MCF 10A (cell line): ENCODE data around the gene CAPN9. TPM values are rescaled to one million over a fixed set of nuclear protein-coding genes. Genes with fewer than 3 reads are reported as not detected.

ENCODE experiments used
- BruUV-seq: library from RNA; stranded (reverse); fragments of 400-500 nt; replicated peaks from 2 replicates; lab custom pipeline; 2021; lab: Mats Ljungman, UMichigan
- CTCF ChIA-PET: fragments of 300-600 bp; sonication (Branson Sonifier 250); formaldehyde crosslinking; extraction: SDS; loops from one replicate; lab custom pipeline; 2021; ENCODE audit warnings: antibody characterized with exemption, inconsistent platforms; lab: Yijun Ruan, JAX
- POLR2A ChIA-PET: fragments of 300-600, 350-650 bp; sonication (Branson Sonifier 250); formaldehyde crosslinking; extraction: SDS; loops from one replicate; lab custom pipeline; 2020; ENCODE audit warnings: antibody characterized with exemption, inconsistent platforms; lab: Yijun Ruan, JAX
- DNase-seq: peaks from one replicate; pipeline ENCODE4 v3.0.0-alpha.2; 2018; ENCODE audit not compliant: unreplicated experiment
- H3K27ac Mint-ChIP-seq: one replicate; pipeline ENCODE4 v1.8.0; 2022; ENCODE audit warnings: mild to moderate bottlenecking, low read depth, mixed read lengths; ENCODE audit not compliant: unreplicated experiment
- H3K27me3 Mint-ChIP-seq: one replicate; pipeline ENCODE4 v1.8.0; 2022; ENCODE audit warnings: mixed read lengths; ENCODE audit not compliant: insufficient read depth, unreplicated experiment
- H3K36me3 Mint-ChIP-seq: one replicate; pipeline ENCODE4 v1.8.0; 2022; ENCODE audit warnings: mild to moderate bottlenecking, moderate library complexity, mixed read lengths; ENCODE audit not compliant: insufficient read depth, unreplicated experiment
- H3K4me1 Mint-ChIP-seq: one replicate; pipeline ENCODE4 v1.8.0; 2022; ENCODE audit warnings: mixed read lengths; ENCODE audit not compliant: insufficient read depth, unreplicated experiment
- H3K4me3 Mint-ChIP-seq: one replicate; pipeline ENCODE4 v1.8.0; 2022; ENCODE audit warnings: mild to moderate bottlenecking, moderate library complexity, mixed read lengths; ENCODE audit not compliant: unreplicated experiment
- H3K9me3 Mint-ChIP-seq: one replicate; pipeline ENCODE4 v1.8.0; 2022; ENCODE audit warnings: mixed read lengths; ENCODE audit not compliant: unreplicated experiment
- intact Hi-C: fragments of 100-400 bp; cut with micrococcal nuclease; formaldehyde crosslinking; loops from 2 replicates; pipeline ENCODE4 v1.14.1; 2022
- total RNA-seq: library from RNA; stranded (reverse); gene quantifications from 2 replicates; pipeline ENCODE4 v1.2.3, GENCODE V29; 2022
- TF ChIP-seq, protein P1 (sequence below): fragments of 200-600 bp; IDR thresholded peaks from one replicate; pipeline ENCODE4 v1.8.0; 2022; ENCODE audit warnings: antibody characterized with exemption, mild to moderate bottlenecking; ENCODE audit not compliant: unreplicated experiment

The CAPN9 gene
- total RNA-seq, 1 experiment from 2014 or later: not detected

- no peaks in the 10 kb centered on the region for H3K36me3 Mint-ChIP-seq
- POLR2A ChIA-PET: interaction anchor here (0.9 to 1.4 kb wide), 2 partner anchors 11 to 48 kb away, joined by 3 to 4 read pairs; no protein-coding TSS in a partner anchor
Measured at GRCh38 chr1:230744382-230744781, 2.8 kb upstream of the CAPN9 start.

GRCh38 chr1:230745071-230745470 lies 2.1 kb upstream of the CAPN9 start:
- Mint-ChIP-seq H3K4me3 (no peak overlapping the region), H3K36me3 (no peaks in the 10 kb centered on the region), H3K9me3 (no peaks in the 10 kb centered on the region), H3K27me3 (no peaks in the 10 kb centered on the region), H3K4me1 (no peaks in the 10 kb centered on the region), H3K27ac (no peak overlapping the region)
- no TSS peak for BruUV-seq
- intact Hi-C loops: no loop called here
- CTCF ChIA-PET: interaction anchor here (0.6 to 1.4 kb wide), 2 partner anchors 9 to 129 kb away, joined by 4 read pairs; no protein-coding TSS in a partner anchor
- TF ChIP-seq, protein P1, sequence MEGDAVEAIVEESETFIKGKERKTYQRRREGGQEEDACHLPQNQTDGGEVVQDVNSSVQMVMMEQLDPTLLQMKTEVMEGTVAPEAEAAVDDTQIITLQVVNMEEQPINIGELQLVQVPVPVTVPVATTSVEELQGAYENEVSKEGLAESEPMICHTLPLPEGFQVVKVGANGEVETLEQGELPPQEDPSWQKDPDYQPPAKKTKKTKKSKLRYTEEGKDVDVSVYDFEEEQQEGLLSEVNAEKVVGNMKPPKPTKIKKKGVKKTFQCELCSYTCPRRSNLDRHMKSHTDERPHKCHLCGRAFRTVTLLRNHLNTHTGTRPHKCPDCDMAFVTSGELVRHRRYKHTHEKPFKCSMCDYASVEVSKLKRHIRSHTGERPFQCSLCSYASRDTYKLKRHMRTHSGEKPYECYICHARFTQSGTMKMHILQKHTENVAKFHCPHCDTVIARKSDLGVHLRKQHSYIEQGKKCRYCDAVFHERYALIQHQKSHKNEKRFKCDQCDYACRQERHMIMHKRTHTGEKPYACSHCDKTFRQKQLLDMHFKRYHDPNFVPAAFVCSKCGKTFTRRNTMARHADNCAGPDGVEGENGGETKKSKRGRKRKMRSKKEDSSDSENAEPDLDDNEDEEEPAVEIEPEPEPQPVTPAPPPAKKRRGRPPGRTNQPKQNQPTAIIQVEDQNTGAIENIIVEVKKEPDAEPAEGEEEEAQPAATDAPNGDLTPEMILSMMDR: no peak
- no peak for DNase-seq
- POLR2A ChIA-PET: interaction anchor here (0.7 to 1.4 kb wide), 2 partner anchors 12 to 1100 kb away, joined by 3 to 4 read pairs; no protein-coding TSS in a partner anchor

More at GRCh38 chr1:230744382-230744781, 2.8 kb upstream of the CAPN9 start:
- Mint-ChIP-seq H3K4me3 (no peak overlapping the region), H3K27me3 (no peaks in the 10 kb centered on the region), H3K27ac (no peak overlapping the region), H3K9me3 (no peaks in the 10 kb centered on the region), H3K4me1 (no peaks in the 10 kb centered on the region)
- peak; percentile 19 for DNase-seq
- BruUV-seq: no TSS peak
- intact Hi-C loops: no loop called here
- CTCF ChIA-PET: interaction anchor here (0.6 to 1.4 kb wide), 2 partner anchors 8 to 130 kb away, joined by 4 read pairs; no protein-coding TSS in a partner anchor
- TF ChIP-seq, protein P1: no peak

GRCh38 chr1:230746617-230747016 lies 571 bp upstream of the CAPN9 start:
- TF ChIP-seq, protein P1: no peak
- H3K4me3 Mint-ChIP-seq: no peak overlapping the region
- H3K27ac Mint-ChIP-seq: no peak overlapping the region
- H3K36me3 Mint-ChIP-seq: no peaks in the 10 kb centered on the region
- CTCF ChIA-PET: interaction anchor here (0.8 kb wide), 1 partner anchor 20 kb away, joined by 3 read pairs; no protein-coding TSS in a partner anchor
- no TSS peak for BruUV-seq
- no peak for DNase-seq
- no peaks in the 10 kb centered on the region for H3K9me3 Mint-ChIP-seq
- POLR2A ChIA-PET: interaction anchor here (0.7 kb wide), 1 partner anchor 1024 kb away, joined by 3 read pairs; no protein-coding TSS in a partner anchor
- intact Hi-C loops: no loop called here
- H3K4me1 Mint-ChIP-seq: no peaks in the 10 kb centered on the region
- no peaks in the 10 kb centered on the region for H3K27me3 Mint-ChIP-seq

DNA sequence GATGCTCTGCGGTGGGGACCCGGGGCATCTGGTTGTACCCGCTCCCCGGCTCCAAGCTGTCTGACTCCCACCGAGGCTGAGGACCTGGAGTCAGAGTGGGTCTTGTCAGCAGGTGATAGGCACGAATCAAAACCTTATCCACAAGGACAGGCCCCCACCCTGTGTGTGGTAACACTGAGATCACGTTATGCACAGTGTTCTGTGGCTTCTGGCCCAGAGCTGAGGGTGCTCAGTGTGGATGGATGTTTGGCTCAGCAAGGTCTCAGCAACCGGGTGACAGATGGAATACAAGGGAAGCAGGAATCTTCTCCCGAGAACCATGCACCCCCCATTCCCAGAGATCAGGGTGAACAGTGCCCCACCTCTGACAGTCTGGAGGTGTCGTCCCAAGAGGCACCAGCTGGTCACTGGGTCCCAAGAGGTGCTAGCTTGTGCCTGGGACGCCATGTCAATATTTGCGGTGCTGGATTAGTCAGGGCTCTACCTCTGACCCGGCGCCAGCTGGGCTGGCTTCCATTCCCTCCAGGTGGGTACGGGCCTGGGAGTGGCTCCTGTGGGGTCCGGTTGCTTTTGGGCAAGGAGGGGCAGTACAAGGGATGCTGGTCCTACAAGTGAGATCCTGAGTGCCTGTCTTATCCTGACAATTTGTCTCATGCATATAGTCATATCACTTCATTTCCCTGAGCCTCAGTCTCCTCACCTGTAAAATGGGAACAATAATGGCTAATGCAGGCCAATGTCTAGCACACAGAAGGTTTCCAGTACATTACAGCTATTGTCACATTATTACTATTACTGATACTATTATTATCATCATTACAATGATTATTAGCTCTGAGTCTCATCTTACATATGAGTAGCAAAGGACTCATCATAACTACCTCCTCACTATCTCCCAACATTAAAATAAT lies 957 bp downstream of the CAPN9 start:
- intact Hi-C loops: no loop called here
- no peak for DNase-seq
- TF ChIP-seq, protein P1: no peak
- BruUV-seq: no TSS peak
- Mint-ChIP-seq H3K4me3 (no peak overlapping the region), H3K4me1 (no peaks in the 10 kb centered on the region), H3K27ac (no peak overlapping the region), H3K9me3 (no peaks in the 10 kb centered on the region), H3K36me3 (no peaks in the 10 kb centered on the region), H3K27me3 (no peaks in the 10 kb centered on the region)
- CTCF ChIA-PET: interaction anchor here (0.6 kb wide), 1 partner anchor 105 kb away, joined by 3 read pairs; no protein-coding TSS in a partner anchor
- POLR2A ChIA-PET: interaction anchor here (0.7 kb wide), 1 partner anchor 16 kb away, joined by 3 read pairs; no protein-coding TSS in a partner anchor
